K562 (cell line): ENCODE results near the gene MAP4K1. TPM values are rescaled to one million over a fixed set of nuclear protein-coding genes. Genes with fewer than 3 reads are reported as not detected.

ENCODE experiments used
- ATF4 ChIP-seq: fragments of 450-650 bp; formaldehyde crosslinking; IDR thresholded peaks from 2 replicates; pipeline ENCODE4 v1.4.0; 2022; ENCODE audit warnings: mild to moderate bottlenecking, moderate library complexity
- CHCHD3 ChIP-seq: fragments of 250-450 bp; sonication (Bioruptor Pico); IDR thresholded peaks from 2 replicates; pipeline ENCODE4 v2.1.2; 2022; ENCODE audit warnings: mild to moderate bottlenecking
- CTCF ChIP-seq, 3 experiments: IDR thresholded peaks in 2 of 3; conservative IDR thresholded peaks in 1 of 3; 2 replicates each; pipeline ENCODE4 v1.5.1; 2011 to 2012; ENCODE audit warnings: low read length in 3 of 3, mild to moderate bottlenecking in 3 of 3, control low read depth in 2 of 3, improper control_type of control experiment in 1 of 3, inconsistent platforms in 1 of 3, low read depth in 1 of 3, mixed read lengths in 1 of 3, moderate library complexity in 1 of 3; ENCODE audit not compliant: insufficient read depth in 2 of 3
- E2F1 ChIP-seq: sonication (generic); formaldehyde crosslinking; IDR thresholded peaks from 2 replicates; pipeline ENCODE4 v1.8.1; 2023; ENCODE audit warnings: mild to moderate bottlenecking, missing genetic modification reagents, moderate library complexity
- ELF1 ChIP-seq: fragments of 200-800 bp; sonication (Bioruptor generic); IDR thresholded peaks from 2 replicates; pipeline ENCODE4 v1.6.1; 2016; ENCODE audit warnings: missing genetic modification characterization, missing compliant biosample characterization
- EWSR1 ChIP-seq: fragments of 450-650 bp; IDR thresholded peaks from 2 replicates; pipeline ENCODE4 v1.6.1; 2018; ENCODE audit warnings: borderline replicate concordance, mild to moderate bottlenecking, low read depth, moderate library complexity; ENCODE audit not compliant: partially characterized antibody
- KDM1A ChIP-seq, 2 experiments: fragments of 450-650 bp; IDR thresholded peaks; 2 replicates each; pipeline ENCODE4 v1.6.1; 2016; ENCODE audit warnings: mild to moderate bottlenecking in 2 of 2
- PHB2 ChIP-seq: fragments of 450-650 bp; IDR thresholded peaks from 2 replicates; pipeline ENCODE4 v1.6.1; 2017; ENCODE audit warnings: low read depth
- PML ChIP-seq: IDR thresholded peaks from 2 replicates; pipeline ENCODE4 v1.6.1; 2012; ENCODE audit warnings: low read length, inconsistent platforms
- PRMT5 ChIP-seq: sonication (generic); formaldehyde crosslinking; IDR thresholded peaks from 2 replicates; pipeline ENCODE4 v1.5.0; 2020; ENCODE audit warnings: missing genetic modification reagents
- ZMIZ1 ChIP-seq, 2 experiments: fragments of 150-350 bp in 1 of 2; IDR thresholded peaks; 2 replicates each; pipeline ENCODE4 v1.6.1; 2012 to 2016; ENCODE audit warnings: low read depth in 2 of 2, low read length in 2 of 2, mild to moderate bottlenecking in 1 of 2, moderate library complexity in 1 of 2
- ZNF316 ChIP-seq: fragments of 450-650 bp; IDR thresholded peaks from 2 replicates; pipeline ENCODE4 v1.6.1; 2016
- ZNF444 ChIP-seq: fragments of 250-450 bp; sonication (Bioruptor Pico); IDR thresholded peaks from 2 replicates; pipeline ENCODE4 v1.4.0; 2020; ENCODE audit warnings: mild to moderate bottlenecking, moderate library complexity
- ZNF707 ChIP-seq: fragments of 250-450 bp; sonication (Bioruptor Pico); conservative IDR thresholded peaks from 2 replicates; pipeline ENCODE4 v1.8.0; 2022; ENCODE audit warnings: inconsistent platforms, mild to moderate bottlenecking, moderate library complexity
- polyA plus RNA-seq, 8 experiments: library from polyadenylated mRNA; depleted of rRNA in 4 of 8; stranded (reverse) in 5 of 8; unstranded in 3 of 8; fragments of >200 nt; fragmentation: Nextera tagmentation in 2 of 8; fragmentation: Illumina TruSeq in 1 of 8; extraction: Ambion mirVana in 2 of 8; extraction: Trizol in 1 of 8; gene quantifications; 2 replicates each; pipeline versions ENCODE4 v1.2.1 to v1.2.3, GENCODE V29; 2011 to 2014; ENCODE audit warnings: inconsistent platforms in 1 of 8, missing spikeins in 1 of 8
- total RNA-seq, 7 experiments: library from RNA; depleted of rRNA in 6 of 7; stranded (reverse); fragments of >200 nt in 6 of 7; fragmentation: Illumina TruSeq in 2 of 7; extraction: Trizol in 2 of 7; gene quantifications; 2 replicates each; pipeline versions ENCODE4 v1.2.1 to v1.2.3, GENCODE V29; 2011 to 2021; ENCODE audit warnings: low replicate concordance in 1 of 7

MAP4K1 gene
- total and polyA plus RNA-seq, 9 of the 15 experiments (the other 6 are each of a cell fraction or from before 2014, with no cell fraction given): 0.14 to 3.2 (median 0.73) TPM; not detected in 1

DNA sequence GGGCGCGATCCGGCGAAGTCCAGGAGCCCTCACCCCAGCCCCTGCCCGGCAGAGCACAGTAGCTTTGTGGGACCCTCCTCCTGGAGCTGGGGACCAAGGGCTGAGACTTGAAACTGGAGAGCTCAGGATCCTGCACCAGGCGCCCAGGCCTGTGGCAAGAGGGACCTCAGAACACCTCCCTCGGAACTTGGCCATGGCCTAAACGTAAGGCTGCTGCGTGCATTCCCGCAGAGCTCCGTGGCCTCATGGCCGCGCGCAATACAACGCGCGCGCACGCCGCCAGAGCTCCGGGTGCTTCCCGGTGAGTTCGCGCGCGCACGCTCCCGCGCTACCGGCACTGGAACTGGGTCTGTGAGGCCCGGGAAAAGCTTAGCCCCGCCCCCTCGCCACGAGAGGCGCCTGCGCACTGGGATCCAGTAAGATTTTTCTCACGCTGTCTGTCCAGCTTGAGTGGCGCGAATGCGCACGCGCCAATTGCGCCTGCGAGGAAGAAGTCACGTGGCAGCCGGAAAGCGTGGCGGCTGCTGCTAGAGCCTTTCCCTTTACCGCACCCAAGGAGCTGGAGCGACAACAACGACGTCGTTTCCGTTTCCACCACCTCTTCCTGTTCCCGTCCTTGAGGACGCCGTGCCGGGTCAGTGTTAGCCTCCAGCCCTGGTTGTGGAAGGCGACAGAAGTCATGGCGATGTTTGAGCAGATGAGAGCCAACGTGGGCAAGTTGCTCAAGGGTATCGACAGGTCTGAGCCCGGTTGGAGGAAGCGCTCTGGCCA, 1.0 kb upstream of the MAP4K1 start, which contains the start of gene EIF3K (continued):
- TF ChIP-seq CTCF (IDR thresholded peaks at IDR 0.05 in 2 of 3, conservative IDR thresholded peaks at IDR 0.05 in 1 of 3; ENCODE audit: insufficient read depth in 2 of 3, low read depth in 1 of 3, low read length in 3 of 3) (no peak), ZNF444 (CRISPR knock-in tag) (no peak), ELF1 (peak; percentile 85), KDM1A (IDR thresholded peaks at IDR 0.05) (no peak), E2F1 (CRISPR knock-in tag) (peak; percentile 92), PHB2 (no peak), CHCHD3 (CRISPR knock-in tag) (0 out of 2 replicates have a peak, but pooled peaks have one; percentile 23), ZNF316 (no peak), PRMT5 (CRISPR knock-in tag) (no peak), PML (peak; percentile 52), ZMIZ1 (IDR thresholded peaks at IDR 0.05; ENCODE audit: low read depth in 2 of 2, low read length in 2 of 2) (no peak), EWSR1 (no peak), ATF4 (CRISPR knock-in tag) (no peak), ZNF707 (no peak)
